ENCODE data around the gene MAFG. TPM values are rescaled to one million over a fixed set of nuclear protein-coding genes. Genes with fewer than 3 reads are reported as not detected.

MAFG gene
- total RNA-seq, 1 donor from 2014 or later = 35.8 TPM

- H3K36me3 Mint-ChIP-seq (ENCODE audit: low read depth, unreplicated experiment) = peaks cover 10% of the 10 kb centered on the region
- no peak overlapping the region for H3K4me3 ChIP-seq (ENCODE audit: insufficient read depth, low read depth, low read length)
- FAIRE-seq = no peak
- H3K27ac ChIP-seq (ENCODE audit: low read depth, low read length) = peak overlapping the region; percentile 68
- peaks cover 23% of the 10 kb centered on the region for H3K4me1 ChIP-seq (ENCODE audit: insufficient read depth, low read length)
- H2AFZ ChIP-seq (ENCODE audit: low read depth, low read length) = no peak overlapping the region
- peaks cover 74% of the 10 kb centered on the region for H4K20me1 ChIP-seq (ENCODE audit: insufficient read depth, low read length)
- peak overlapping the region; percentile 58 for H3K27ac Mint-ChIP-seq (ENCODE audit: unreplicated experiment)
- peak overlapping the region; percentile 54 for H3K4me3 Mint-ChIP-seq (ENCODE audit: unreplicated experiment)
- peak overlapping the region; percentile 75 for H3K9ac ChIP-seq (ENCODE audit: low read length)
- H3K36me3 ChIP-seq (ENCODE audit: insufficient read depth, low read length) = peaks cover 5% of the 10 kb centered on the region
- H3K9me3 Mint-ChIP-seq (ENCODE audit: unreplicated experiment) = no peaks in the 10 kb centered on the region
- H3K4me1 Mint-ChIP-seq (ENCODE audit: low read depth, unreplicated experiment) = peaks cover 20% of the 10 kb centered on the region
- H3K27me3 Mint-ChIP-seq (ENCODE audit: low read depth, unreplicated experiment) = no peaks in the 10 kb centered on the region
- H3K27me3 ChIP-seq (ENCODE audit: insufficient read depth, low read length) = no peaks in the 10 kb centered on the region
- H3K79me2 ChIP-seq (ENCODE audit: insufficient read depth, low read length) = peaks cover 90% of the 10 kb centered on the region
- H3K4me2 ChIP-seq (ENCODE audit: low read length) = peak overlapping the region; percentile 85
- no peak for DNase-seq (ENCODE audit: low read depth)
- no peaks in the 10 kb centered on the region for H3K9me3 ChIP-seq (ENCODE audit: insufficient read depth, low read depth, low read length)
- TF ChIP-seq CTCF (IDR thresholded peaks at IDR 0.05; ENCODE audit: insufficient read depth, low read depth, low read length) = no peak
- TF ChIP-seq EZH2 (IDR thresholded peaks at IDR 0.05; ENCODE audit: insufficient read depth, low read length) = no peak
Observed at GRCh38 chr17:81922566-81923301, 4.8 kb downstream of the MAFG start.

- H3K27me3 ChIP-seq (ENCODE audit: insufficient read depth, low read length) = no peaks in the 10 kb centered on the region
- H3K36me3 Mint-ChIP-seq (ENCODE audit: low read depth, unreplicated experiment) = peaks cover 10% of the 10 kb centered on the region
- H3K4me2 ChIP-seq (ENCODE audit: low read length) = no peak overlapping the region
- peak overlapping the region; percentile 10 for H3K9ac ChIP-seq (ENCODE audit: low read length)
- H3K79me2 ChIP-seq (ENCODE audit: insufficient read depth, low read length) = peaks cover 96% of the 10 kb centered on the region
- no peak overlapping the region for H3K4me3 ChIP-seq (ENCODE audit: insufficient read depth, low read depth, low read length)
- H3K9me3 ChIP-seq (ENCODE audit: insufficient read depth, low read depth, low read length) = no peaks in the 10 kb centered on the region
- H3K4me1 ChIP-seq (ENCODE audit: insufficient read depth, low read length) = peaks cover 25% of the 10 kb centered on the region
- peaks cover 22% of the 10 kb centered on the region for H3K4me1 Mint-ChIP-seq (ENCODE audit: low read depth, unreplicated experiment)
- peak overlapping the region; percentile 47 for H3K27ac Mint-ChIP-seq (ENCODE audit: unreplicated experiment)
- no peak for FAIRE-seq
- no peaks in the 10 kb centered on the region for H3K27me3 Mint-ChIP-seq (ENCODE audit: low read depth, unreplicated experiment)
- TF ChIP-seq EZH2 (IDR thresholded peaks at IDR 0.05; ENCODE audit: insufficient read depth, low read length) = no peak
- TF ChIP-seq CTCF (IDR thresholded peaks at IDR 0.05; ENCODE audit: insufficient read depth, low read depth, low read length) = no peak
- H3K4me3 Mint-ChIP-seq (ENCODE audit: unreplicated experiment) = no peak overlapping the region
- no peak overlapping the region for H3K27ac ChIP-seq (ENCODE audit: low read depth, low read length)
- H3K36me3 ChIP-seq (ENCODE audit: insufficient read depth, low read length) = peaks cover 5% of the 10 kb centered on the region
- peaks cover 78% of the 10 kb centered on the region for H4K20me1 ChIP-seq (ENCODE audit: insufficient read depth, low read length)
- no peak for DNase-seq (ENCODE audit: low read depth)
- no peaks in the 10 kb centered on the region for H3K9me3 Mint-ChIP-seq (ENCODE audit: unreplicated experiment)
- no peak overlapping the region for H2AFZ ChIP-seq (ENCODE audit: low read depth, low read length)
Observed at GRCh38 chr17:81921996-81922565, 5.5 kb downstream of the MAFG start.

GRCh38 chr17:81921537-81921862 lies 6.0 kb downstream of the MAFG start:
- Histone ChIP-seq H3K79me2 (ENCODE audit: insufficient read depth, low read length) (peaks cover 95% of the 10 kb centered on the region), H3K27me3 (ENCODE audit: insufficient read depth, low read length) (no peaks in the 10 kb centered on the region), H2AFZ (ENCODE audit: low read depth, low read length) (no peak overlapping the region), H3K4me3 (ENCODE audit: insufficient read depth, low read depth, low read length) (no peak overlapping the region), H3K36me3 (ENCODE audit: insufficient read depth, low read length) (peaks cover 5% of the 10 kb centered on the region), H3K4me1 (ENCODE audit: insufficient read depth, low read length) (peaks cover 31% of the 10 kb centered on the region), H3K9me3 (ENCODE audit: insufficient read depth, low read depth, low read length) (no peaks in the 10 kb centered on the region), H3K27ac (ENCODE audit: low read depth, low read length) (no peak overlapping the region), H4K20me1 (ENCODE audit: insufficient read depth, low read length) (peaks cover 83% of the 10 kb centered on the region), H3K9ac (ENCODE audit: low read length) (no peak overlapping the region), H3K4me2 (ENCODE audit: low read length) (no peak overlapping the region)
- Mint-ChIP-seq H3K9me3 (ENCODE audit: unreplicated experiment) (no peaks in the 10 kb centered on the region), H3K36me3 (ENCODE audit: low read depth, unreplicated experiment) (peaks cover 10% of the 10 kb centered on the region), H3K27me3 (ENCODE audit: low read depth, unreplicated experiment) (no peaks in the 10 kb centered on the region), H3K4me3 (ENCODE audit: unreplicated experiment) (peak overlapping the region; percentile 14), H3K27ac (ENCODE audit: unreplicated experiment) (peak overlapping the region; percentile 23), H3K4me1 (ENCODE audit: low read depth, unreplicated experiment) (peaks cover 27% of the 10 kb centered on the region)
- TF ChIP-seq CTCF (IDR thresholded peaks at IDR 0.05; ENCODE audit: insufficient read depth, low read depth, low read length) = no peak
- no peak for TF ChIP-seq EZH2 (IDR thresholded peaks at IDR 0.05; ENCODE audit: insufficient read depth, low read length)
- DNase-seq (ENCODE audit: low read depth) (no peak), FAIRE-seq (no peak)

Measured in astrocyte (in vitro differentiated cells and primary cell).